Left colon (tissue), 2 donors: ENCODE measurements around the gene CCDC92B. TPM values are rescaled to one million over a fixed set of nuclear protein-coding genes. Genes with fewer than 3 reads are reported as not detected.

ENCODE experiments used
- ATAC-seq: fragments of 200-7000 bp; cut with Tn5 transposase; one replicate; pipeline ENCODE4 v1.9.1; 2020; ENCODE audit warnings: mild to moderate bottlenecking, moderate library complexity
- DNase-seq, 2 donors: peaks; one replicate each; pipeline ENCODE4 v3.0.0-alpha.2; 2020
- intact Hi-C, 2 donors: fragments of 100-400 bp; cut with DNase I in 1 of 2; cut with micrococcal nuclease in 1 of 2; formaldehyde crosslinking; loops; one replicate each; pipeline versions ENCODE4 v1.11.2 to v1.14.0; 2022; cut with DNase I, micrococcal nuclease
- total RNA-seq, 2 donors: library from RNA; stranded (reverse); fragmentation: NEBNext Ultra II Directional; extraction: Animal tissue kit (Norgen Biotek cat#: 25700); gene quantifications; one replicate each; pipeline ENCODE4 v1.2.1, GENCODE V29; 2021
- donor health status: DM: no; HTN: no; CAD: no.
- donor health status: DM: yes; HTN: yes; CAD: no.

The CCDC92B gene
- total RNA-seq, 2 donors from 2014 or later = 0.92 to 1.5 TPM

DNA sequence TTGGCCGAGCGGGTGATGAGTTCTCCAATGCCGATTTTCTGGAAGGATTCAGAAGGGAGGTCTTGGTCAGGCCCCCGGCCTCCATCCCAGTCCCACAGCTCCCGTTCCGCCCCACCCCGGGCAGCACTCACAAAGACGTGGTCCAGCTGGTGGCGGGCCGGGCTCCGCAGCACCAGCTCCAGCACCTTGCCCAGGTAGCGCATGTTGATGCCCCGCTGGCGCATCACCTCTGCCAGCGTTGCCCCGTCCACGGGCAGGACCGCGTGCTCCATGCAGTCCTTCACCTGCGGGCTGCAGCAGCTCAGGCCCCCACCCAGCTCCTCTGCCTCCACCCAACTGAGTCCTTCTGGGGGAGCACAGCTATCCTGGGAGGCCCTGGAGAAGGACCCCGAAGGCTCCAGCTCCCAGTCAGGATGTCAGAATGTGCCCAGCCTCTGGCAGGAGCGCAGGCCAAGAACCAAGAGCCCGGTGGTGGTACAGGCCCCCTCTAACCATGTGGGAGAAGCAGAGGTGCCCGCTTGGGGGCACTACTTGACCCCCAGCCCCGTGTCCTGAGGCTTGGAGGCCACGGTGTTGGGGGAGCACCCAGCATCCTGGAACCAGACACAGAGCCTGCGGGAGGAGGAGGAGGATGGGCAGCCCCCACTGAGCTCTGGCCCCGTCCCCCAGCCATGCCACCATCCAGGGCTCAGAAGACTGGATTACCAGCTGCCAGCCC lies 54.0 kb downstream of the CCDC92B start:
- ATAC-seq (no peak), DNase-seq (no peak)
- intact Hi-C loops = no loop called here

DNA sequence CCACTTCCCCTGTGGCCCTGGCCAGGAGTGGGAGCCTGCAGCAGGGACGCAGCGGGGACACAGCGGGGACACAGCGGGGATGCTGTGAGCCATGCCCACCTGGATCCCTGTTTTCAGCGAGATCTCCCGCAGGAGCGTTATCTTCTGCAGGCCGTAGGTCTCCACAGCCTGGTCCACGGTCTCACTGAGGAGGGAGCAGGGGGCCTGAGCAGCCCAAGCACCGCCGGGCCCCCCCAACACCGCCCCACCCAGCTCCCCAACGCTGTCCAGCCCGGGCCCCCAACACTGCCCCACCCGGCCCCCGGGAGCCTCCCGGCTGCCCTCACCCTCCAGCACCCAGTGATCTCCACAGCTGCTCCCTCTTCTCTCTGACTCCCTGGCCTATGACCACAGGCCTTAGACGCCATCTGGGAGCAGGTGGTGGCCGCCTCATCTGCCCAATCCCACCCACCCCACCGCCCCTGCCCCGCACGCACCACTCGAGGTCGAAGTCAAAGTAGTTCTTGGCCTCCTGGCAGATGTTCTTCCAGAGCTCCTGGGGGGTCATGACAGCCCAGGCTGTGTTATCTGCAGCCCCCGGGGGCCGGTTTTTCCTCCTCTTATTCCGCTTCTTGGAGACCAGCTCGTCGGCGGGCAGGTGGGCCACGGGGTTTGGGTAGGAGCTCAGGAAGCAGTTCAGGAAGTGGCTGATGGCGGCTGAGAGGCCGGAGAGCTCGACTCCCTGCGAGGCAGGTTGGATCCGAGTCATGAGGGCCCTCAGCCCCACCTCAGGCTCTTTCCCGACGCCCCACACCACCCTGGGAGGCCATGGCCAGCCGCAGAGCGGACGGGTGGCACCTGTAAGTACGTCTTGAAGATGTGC lies 54.8 kb downstream of the CCDC92B start:
- DNase-seq (no peak), ATAC-seq (no peak)
- intact Hi-C loops = no loop called here

DNA sequence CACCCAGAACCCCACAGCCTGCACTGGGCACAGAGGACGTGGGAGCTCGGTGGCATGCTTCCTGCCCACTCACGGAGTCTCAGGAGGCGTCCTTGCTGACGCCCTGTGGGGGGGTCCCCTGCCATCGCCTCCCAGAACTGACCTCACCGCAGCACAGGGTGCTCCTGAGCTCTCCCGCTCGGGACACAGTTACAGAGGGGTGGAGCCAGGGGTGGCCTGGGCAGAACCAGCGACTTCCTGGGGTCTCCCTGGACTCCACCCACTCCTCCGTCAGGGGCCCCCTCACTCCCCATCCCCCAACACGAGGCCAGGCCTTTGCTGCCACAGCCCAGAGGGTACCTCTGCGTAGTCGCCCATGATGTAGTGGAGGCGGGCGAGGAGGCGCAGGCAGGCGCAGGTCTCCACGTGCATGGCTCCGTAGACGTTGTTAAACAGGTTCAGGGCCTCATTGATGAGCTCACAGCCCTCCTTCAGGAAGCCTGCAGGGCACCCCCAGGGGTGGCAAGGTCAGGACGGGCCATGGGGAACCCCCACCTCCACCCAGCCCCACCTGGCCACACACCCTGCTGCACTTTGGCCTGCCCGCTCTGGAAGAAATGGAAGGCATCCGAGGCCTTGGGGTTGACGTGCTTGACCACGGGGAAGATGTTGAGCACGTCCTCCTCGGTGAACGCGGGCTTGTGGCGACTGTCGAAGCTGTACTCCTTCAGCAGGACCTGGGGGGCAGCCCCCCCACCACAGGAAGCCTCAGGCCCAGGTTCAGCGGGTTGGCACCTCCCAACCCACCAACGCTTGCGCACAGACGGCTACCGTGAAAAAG lies 55.7 kb downstream of the CCDC92B start:
- no peak for DNase-seq
- intact Hi-C loops = no loop called here
- no peak for ATAC-seq

DNA sequence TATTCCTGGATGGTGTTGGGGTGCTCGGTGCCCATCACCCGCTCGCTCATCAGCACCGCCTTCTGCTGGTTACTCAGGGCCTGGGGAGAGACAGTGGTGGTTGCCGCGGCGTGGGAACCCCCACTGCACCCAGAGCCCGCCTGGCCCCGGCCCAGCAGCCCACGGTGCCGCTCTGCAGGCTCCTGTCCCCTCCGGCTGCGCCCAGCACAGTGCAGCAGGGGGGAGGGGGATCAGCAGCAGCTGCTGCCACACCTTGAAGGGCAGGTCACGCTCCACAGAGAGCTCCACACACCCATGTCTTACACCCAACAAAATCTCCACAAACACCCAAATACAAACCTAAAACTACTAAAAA lies 56.7 kb downstream of the CCDC92B start:
- ATAC-seq = no peak
- DNase-seq = no peak
- intact Hi-C loops = no loop called here

DNA sequence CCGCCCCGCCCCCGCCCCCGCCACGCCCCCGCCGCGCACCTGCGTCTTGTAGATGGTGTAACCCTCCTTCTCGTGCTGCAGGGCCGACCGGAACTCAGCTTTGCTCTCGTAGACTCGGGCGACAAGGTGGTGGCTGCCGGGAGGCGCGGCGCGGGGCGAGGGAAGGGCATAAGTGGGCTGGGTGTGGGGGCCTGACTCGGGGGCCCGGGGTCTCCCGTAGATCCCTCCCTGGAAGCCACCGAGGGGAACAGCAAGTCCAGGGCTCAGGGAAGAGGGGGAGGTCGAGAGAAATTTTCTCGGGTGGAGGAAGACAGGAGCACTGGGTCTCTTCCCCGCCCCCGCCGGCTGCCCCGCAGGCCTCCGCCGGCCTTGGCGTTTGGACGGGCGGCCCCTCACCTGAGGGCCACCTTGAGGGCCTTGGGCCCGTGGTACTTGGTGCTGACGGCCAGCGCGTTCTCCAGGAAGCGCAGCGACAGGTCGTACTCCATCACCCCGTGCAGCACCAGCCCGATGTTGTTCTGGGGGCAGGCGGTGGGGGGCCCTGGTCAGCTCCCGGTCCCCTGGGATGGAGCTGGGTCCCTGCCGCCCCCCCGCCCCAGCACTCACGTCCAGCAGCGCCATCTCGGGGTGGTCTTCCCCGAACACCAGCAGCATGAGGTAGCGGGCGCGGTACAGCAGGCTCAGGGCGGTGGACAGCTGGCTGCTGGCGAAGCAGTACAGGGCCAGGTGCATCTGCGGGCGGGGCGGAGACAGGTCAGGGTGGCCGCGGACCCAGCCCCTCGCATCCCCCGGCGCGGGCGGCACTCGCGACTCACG lies 57.3 kb downstream of the CCDC92B start:
- intact Hi-C loops = no loop called here
- DNase-seq (no peak), ATAC-seq (no peak)

DNA sequence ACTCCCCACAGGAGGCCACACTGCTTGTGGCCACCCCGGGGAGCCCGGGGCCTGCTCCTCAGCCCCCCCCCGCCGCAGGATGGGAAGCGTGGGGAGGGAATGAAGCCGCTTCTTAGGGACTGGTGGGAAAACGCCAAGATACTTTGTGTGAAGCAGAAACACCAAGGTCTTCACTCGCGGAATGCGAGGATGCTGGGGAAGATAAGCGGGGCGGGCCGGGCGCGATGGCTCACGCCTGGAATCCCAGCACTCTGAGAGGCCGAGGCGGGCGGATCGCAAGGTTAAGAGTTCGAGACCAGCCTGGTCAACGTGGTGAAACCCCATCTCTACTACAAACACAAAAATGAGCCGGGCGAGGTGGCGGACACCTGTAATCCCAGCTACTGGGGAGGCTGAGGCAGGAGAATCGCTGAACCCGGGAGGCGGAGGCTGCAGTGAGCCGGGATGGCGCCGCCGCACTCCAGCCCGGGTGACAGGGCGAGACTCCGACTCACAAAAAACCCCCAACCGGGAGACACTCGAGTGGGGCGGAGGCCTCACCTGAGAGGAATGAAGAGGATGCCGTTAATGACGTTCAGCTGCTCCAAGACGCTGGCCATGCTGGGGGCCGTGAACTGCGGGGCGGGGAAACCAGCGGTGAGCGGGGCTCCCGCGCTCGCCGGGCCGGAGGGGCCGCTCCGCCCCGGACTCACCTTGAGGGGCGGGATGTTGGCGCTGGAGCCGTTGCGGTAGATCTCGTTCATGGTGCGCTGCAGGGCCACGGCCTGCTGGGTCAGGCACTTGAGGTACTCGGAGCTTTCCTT lies 58.2 kb downstream of the CCDC92B start:
- DNase-seq = no peak
- intact Hi-C loops = no loop called here

DNA sequence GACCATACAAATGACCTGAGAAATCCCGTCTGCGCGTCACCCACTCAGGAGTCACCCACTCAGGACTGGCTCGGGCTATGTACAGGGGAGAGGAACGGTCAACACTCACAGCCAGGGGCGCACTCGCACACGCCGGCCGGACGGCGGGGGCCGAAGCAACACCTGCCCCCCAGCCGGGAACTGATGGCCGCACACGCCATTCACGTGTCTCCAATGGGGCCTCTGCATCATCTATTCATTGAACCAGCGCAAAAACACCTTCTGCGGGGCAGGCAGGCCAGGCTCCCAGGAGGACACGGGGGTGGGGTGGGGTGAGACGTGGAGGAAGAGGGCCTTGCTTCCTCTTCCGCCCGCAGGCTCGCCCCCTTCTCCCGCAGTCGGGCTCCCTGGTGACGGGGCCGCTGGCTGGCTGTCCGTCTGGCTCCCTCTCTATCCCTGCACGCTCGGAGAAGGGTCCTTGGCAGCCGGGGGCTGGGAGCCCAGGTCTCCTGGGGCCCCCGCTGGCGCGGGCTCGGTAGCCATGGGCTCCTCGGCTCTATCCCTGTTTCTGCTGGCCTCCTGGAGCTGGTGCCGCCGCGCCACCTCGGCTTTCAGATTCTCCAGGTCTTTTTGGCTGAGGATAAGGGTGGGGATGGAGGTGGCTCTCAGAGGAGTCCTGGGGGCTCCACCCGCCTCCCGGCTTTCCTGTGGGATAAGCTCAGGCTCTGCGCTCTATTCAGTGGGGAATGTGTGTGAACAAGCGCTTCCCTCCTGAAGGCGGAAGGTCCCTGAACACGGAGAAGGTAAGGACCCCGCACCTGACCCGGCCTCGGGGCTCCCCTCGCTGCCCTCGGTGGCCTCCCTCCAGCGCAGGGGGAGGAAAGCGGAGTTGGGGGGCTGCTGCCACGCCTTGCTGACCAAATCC lies 59.0 kb downstream of the CCDC92B start:
- ATAC-seq (no peak), DNase-seq (no peak)
- intact Hi-C loops = no loop called here

More for the DNA sequence above, 58.2 kb downstream of the CCDC92B start:
- ATAC-seq = no peak

DNA sequence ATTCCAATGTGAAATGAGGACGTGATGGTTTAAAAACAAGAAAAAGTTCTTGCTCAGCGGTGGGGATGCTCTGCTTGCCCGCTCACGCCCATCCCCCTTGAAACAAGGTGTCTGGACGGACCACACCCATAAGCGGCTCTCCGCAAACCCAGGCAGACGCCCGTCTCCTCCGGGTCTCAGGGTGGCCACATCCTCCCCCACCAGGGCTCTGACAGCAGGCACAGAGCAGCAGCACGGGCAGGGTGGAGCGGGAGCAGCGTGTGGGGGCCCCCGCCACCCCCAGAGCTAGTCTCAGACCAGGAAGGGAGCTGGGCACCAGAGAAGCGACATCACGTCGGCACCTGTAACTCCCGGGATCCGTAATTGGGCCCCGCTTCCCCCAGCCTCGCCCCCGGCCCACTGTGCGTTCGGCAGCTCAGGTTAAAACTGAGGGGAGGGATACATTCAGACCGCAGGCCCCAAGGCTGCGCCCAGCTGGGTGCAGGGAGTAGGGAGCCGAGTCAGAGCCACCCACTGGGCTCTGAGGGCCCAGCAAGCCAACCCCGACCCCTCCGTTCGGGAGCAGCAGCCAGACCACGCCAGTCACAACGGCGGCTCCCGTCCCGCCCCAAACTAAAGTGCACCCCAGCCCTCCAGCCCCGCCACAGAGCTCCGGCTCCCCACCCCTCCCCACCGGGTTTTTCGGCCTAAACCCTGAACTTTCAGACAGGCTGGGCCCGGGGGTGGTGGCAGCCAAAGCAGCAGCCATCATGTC lies 59.9 kb downstream of the CCDC92B start:
- intact Hi-C loops = no loop called here

DNA sequence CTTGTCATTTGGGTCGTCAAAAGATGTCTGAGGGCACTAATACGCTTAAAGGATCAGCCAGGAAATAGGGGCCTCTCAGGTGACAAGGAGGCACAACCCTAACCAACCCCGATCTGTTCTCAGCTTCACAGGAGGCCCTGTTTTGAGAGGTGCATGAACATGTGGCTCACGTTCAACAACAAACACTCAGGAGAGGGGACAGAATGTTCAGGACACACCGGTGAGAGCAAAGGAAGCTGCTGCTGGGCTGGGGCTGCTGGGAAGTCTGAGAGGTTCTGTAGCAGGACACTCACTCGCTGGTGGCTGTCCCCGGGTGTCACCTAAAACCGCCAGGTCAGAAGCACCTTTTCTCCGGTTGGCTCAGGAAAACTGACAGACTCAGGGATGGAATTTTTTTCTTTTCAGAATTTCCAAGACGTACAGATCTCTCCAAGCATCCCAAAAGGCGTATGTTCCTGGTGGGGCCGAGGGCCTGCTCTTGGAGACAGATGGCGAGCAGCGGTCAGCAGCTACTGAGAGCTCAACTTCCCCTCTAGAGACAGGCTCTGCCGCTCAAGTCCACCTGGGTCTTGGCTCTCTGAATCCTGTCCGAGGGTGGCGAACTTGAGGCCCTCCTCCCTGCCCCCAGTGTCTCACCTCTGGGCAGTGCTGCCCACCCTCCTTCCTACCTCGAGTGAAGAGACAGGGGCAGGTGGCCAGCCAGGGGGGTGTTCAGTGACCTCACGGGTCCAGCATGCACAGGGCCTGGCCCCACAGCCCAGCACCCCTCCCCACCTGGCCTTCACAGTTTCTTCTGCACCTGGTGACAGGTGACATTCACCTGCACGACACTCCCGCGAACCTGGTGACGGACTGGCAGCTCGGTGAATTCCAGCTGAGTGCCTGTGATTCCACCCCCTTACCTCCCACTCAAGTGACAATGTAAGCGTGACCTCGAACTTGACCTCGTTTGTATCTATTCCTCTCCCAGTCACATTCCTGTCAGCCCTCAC lies 60.8 kb downstream of the CCDC92B start:
- DNase-seq (no peak), ATAC-seq (peak; percentile 17)
- intact Hi-C loops = no loop called here

More for the DNA sequence above, 59.9 kb downstream of the CCDC92B start:
- peak; percentile 3 for ATAC-seq
- DNase-seq = peak in 1 of 2 donors; percentile 30

DNA sequence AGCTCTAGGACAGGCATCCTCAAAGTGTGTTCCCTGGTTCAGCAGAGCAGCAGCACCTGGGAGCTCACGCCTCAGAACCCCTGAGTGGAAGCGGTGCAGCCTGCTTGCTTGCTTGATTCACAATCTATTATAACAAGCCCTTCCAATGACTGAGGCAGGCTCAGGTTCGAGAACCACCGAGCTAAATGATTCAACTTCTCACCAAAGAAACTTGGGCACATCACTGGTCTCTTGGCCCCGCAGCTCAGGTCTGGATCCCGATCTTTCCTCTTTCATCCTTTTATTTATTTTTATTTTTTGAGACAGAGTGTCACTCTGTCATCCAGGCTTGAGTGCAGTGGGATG lies 62.4 kb downstream of the CCDC92B start:
- DNase-seq (no peak), ATAC-seq (no peak)
- intact Hi-C loops = no loop called here

DNA sequence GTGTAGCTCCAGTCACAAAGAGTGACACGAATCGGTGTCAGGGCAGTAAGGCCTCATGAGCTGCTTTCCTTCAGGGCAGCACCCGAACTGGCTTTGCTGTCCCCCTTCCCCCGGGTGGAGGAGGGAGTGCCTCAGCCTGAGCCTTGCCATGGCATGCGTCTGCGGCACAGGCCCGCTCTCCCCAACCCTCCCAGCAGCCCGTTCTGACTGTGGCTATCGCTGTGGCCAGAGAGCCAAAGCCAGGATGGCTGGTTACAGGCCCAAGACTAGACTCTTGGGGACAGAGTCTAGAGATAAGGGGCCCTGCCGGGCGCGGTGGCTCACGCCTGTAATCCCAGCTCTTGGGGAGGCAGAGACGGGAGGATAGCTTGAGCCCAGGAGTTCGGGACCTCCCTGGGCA lies 63.8 kb downstream of the CCDC92B start:
- ATAC-seq (no peak), DNase-seq (no peak)
- intact Hi-C loops = no loop called here

DNA sequence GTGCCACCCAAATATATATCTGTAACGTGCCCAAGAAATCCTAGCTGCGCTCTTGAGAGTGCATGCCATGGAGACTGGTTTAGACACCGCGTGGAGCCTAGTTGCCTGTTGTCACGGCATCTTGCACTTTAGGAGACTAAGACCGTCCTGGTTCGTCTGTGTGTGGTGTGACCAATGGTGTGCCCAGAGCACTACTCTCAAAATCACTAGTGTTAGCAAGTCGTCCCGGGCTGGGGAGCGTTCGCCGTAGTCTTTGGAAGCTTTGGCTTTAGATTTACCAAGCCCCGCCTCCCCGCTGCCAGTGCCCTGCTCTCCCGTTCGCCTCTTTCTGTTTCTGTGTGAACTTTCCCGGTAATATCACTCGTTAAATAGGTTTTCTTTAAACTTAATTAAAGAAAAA lies 64.9 kb downstream of the CCDC92B start:
- no peak for ATAC-seq
- no peak for DNase-seq
- intact Hi-C loops = no loop called here

DNA sequence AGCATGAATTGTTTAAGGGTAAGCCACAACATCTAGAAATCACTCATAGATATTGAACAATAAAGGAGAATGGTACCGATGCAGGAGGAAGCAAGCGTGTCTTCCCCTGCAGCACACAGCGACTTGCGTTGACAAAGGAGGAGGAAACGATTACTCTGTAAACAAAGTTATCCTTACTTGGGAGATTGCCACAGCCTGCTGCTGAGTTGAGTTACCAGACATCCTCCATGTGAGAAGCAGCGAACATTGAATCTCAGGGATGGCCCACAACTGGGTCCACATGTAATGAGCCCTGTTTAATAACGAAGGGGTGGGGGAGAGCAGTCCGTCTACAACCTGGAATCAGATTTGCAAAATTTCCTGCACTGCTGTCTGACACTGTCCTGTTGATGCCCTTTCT lies 65.5 kb downstream of the CCDC92B start:
- intact Hi-C loops = no loop called here
- DNase-seq (peak in 1 of 2 donors; percentile 41), ATAC-seq (peak; percentile 71)

DNA sequence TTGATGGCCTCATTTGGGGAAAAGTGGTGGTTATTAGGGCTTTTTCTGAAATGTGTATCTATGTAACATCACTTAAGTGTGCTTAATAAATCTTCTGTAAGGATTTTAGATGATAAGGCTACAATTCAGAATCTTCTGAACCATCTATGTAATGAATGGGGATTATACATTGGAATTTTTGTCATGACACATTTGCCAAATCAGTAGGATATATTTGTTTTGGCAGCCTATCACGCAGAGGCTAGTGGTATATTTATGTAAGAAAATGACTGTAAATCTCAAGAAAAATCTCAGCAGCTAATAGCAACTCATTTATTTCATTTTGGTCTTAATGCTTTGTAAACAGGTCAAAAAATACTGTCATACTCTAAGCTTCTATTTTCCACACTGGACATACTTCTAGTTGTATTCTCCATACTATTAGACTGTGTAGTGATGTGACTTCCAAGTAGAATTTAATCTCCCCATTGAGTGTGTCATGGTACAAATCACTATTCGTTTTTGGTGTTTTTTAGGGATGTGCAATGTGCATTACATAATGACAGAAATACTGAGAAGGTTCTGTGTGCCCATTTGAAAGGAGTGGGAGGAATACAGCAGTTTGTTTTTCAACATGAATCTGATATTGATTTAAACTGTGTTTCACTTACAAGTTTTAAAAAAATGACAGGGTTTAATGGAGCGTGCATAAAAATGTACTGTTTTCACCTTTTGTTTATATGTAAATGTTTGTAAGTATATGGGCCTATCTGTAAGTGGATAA lies 67.1 kb downstream of the CCDC92B start:
- intact Hi-C loops = no loop called here
- DNase-seq = no peak
- no peak for ATAC-seq

DNA sequence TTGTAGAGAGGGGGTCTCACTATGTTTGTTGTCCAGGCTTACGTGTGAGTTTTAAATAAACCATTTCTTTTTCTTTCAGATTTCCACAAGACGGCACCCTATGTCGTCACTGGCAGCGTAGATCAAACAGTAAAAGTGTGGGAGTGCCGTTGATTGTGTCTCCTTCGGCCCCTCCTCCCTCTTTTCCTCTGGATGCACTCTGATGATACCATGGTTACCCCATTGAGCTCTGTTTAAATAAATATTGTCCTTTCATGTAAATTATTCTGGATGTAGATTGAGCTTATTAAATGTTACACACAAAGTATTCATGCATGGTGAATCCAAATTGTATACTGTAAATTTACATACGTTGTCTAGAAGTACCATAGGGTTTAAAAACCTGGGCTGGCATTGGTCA lies 67.8 kb downstream of the CCDC92B start:
- intact Hi-C loops = no loop called here
- no peak for ATAC-seq
- DNase-seq = no peak
